ENCODE data around the gene GLIPR2.

DNA sequence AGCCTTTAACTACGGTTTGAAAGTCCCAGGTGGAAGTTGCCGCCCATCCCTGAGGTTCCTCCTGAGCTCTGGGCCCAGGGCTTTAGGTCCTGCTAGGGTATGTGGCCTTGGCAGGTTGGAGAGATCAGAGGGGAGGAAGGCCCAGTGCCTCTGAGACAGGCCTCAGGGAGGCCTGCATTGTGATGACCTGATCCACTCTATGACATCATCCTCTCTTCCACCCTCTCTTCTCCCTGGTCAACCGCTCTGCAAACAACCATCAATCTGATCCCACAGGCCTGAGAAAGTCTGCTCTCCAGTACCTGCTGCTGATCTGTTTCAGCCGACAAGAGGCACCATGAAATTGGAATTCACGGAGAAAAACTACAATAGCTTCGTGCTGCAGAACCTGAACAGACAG, 32.6 kb downstream of the GLIPR2 start, which contains the start of gene CCIN:
- TF ChIP-seq POLR2A (IDR thresholded peaks at IDR 0.05) (no peak), POLR2AphosphoS5 (IDR thresholded peaks at IDR 0.05) (no peak)
- TF ChIP-seq, protein P1, sequence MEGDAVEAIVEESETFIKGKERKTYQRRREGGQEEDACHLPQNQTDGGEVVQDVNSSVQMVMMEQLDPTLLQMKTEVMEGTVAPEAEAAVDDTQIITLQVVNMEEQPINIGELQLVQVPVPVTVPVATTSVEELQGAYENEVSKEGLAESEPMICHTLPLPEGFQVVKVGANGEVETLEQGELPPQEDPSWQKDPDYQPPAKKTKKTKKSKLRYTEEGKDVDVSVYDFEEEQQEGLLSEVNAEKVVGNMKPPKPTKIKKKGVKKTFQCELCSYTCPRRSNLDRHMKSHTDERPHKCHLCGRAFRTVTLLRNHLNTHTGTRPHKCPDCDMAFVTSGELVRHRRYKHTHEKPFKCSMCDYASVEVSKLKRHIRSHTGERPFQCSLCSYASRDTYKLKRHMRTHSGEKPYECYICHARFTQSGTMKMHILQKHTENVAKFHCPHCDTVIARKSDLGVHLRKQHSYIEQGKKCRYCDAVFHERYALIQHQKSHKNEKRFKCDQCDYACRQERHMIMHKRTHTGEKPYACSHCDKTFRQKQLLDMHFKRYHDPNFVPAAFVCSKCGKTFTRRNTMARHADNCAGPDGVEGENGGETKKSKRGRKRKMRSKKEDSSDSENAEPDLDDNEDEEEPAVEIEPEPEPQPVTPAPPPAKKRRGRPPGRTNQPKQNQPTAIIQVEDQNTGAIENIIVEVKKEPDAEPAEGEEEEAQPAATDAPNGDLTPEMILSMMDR (IDR thresholded peaks at IDR 0.05 in 8 of 11, conservative IDR thresholded peaks at IDR 0.05 in 3 of 11), result no peak
